HUES6 (cell line): ENCODE data around the gene RIPK1.
A peak's percentile ranks its signal among the peaks of the same experiment; 100 is the strongest.
"Not testable (repeated sequence)": the region's sequence is repeated elsewhere in the genome, so short reads cannot be mapped to it uniquely, and the experiment has no call there.

Experiments
- H3K27ac ChIP-seq: 2 replicates; pipeline ENCODE4 v1.7.0; 2013; ENCODE audit warnings: low read depth, mild to moderate bottlenecking, low read length, inconsistent platforms
- H3K27me3 ChIP-seq: 2 replicates; pipeline ENCODE4 v1.6.1; 2013; ENCODE audit warnings: low read length; ENCODE audit not compliant: control insufficient read depth, insufficient read depth
- H3K36me3 ChIP-seq: 2 replicates; pipeline ENCODE4 v1.6.1; 2013; ENCODE audit warnings: low read length; ENCODE audit not compliant: control insufficient read depth, insufficient read depth
- H3K4me1 ChIP-seq: 2 replicates; pipeline ENCODE4 v1.6.1; 2013; ENCODE audit warnings: low read length; ENCODE audit not compliant: control insufficient read depth, insufficient read depth
- H3K4me3 ChIP-seq: 2 replicates; pipeline ENCODE4 v1.5.1; 2013; ENCODE audit warnings: low read depth, low read length
- H3K9ac ChIP-seq: one replicate; pipeline ENCODE4 v1.6.1; 2013; ENCODE audit warnings: mild to moderate bottlenecking, low read length
- H3K9me3 ChIP-seq: 2 replicates; pipeline ENCODE4 v1.6.1; 2013; ENCODE audit warnings: low read depth, low read length; ENCODE audit not compliant: control insufficient read depth, insufficient read depth

Gene RIPK1

DNA sequence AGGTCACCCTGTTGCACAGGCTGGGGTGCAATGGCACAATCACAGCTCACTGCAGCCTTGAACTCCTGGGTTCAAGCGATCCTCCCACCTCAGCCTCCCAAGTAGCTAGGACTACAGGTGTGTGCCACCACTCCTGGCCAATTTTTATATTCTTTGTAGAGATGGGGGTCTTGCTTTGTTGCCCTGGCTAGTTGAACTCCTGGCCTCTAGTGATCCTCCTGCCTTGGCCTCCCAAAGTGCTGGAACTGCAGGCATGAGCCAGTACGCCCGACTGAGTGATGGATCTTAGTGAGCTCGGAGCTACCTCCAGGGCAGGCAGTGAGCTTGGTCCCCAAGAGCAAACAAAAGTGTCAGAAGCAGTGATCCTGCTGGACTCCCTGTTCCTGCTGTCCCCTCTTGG lies 20.3 kb upstream of the RIPK1 start:
- H3K4me3 ChIP-seq, H3K4me1 ChIP-seq, H3K27me3 ChIP-seq, H3K27ac ChIP-seq, H3K9ac ChIP-seq, H3K36me3 ChIP-seq, H3K9me3 ChIP-seq: not testable (repeated sequence)

GRCh38 chr6:3052481-3053230 lies 15.6 kb upstream of the RIPK1 start:
- H3K4me1 ChIP-seq: peaks cover 20% of the 10 kb centered on the region
- H3K9me3 ChIP-seq: no peaks in the 10 kb centered on the region
- peak overlapping the region; percentile 59 for H3K4me3 ChIP-seq
- no peak overlapping the region for H3K27ac ChIP-seq
- H3K36me3 ChIP-seq: no peaks in the 10 kb centered on the region
- no peak overlapping the region for H3K9ac ChIP-seq
- no peaks in the 10 kb centered on the region for H3K27me3 ChIP-seq

DNA sequence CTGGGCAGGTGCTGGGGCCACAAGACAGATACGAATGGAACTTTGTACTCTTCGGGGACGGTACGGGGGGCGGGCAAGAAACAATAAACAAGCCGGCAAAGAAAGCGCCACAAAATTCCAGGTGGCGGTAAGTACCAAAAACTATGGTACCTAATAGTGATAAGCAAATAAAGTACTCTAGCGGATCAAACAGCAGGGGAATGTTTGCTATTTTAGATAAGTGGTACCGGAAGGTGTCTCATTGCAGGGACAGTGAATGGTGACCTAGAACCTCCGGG lies 15.1 kb upstream of the RIPK1 start:
- Histone ChIP-seq H3K4me3 (peak overlapping the region; percentile 59), H3K27me3 (no peaks in the 10 kb centered on the region), H3K9me3 (no peaks in the 10 kb centered on the region), H3K9ac (peak overlapping the region; percentile 54), H3K36me3 (no peaks in the 10 kb centered on the region), H3K4me1 (peaks cover 20% of the 10 kb centered on the region), H3K27ac (no peak overlapping the region)

DNA sequence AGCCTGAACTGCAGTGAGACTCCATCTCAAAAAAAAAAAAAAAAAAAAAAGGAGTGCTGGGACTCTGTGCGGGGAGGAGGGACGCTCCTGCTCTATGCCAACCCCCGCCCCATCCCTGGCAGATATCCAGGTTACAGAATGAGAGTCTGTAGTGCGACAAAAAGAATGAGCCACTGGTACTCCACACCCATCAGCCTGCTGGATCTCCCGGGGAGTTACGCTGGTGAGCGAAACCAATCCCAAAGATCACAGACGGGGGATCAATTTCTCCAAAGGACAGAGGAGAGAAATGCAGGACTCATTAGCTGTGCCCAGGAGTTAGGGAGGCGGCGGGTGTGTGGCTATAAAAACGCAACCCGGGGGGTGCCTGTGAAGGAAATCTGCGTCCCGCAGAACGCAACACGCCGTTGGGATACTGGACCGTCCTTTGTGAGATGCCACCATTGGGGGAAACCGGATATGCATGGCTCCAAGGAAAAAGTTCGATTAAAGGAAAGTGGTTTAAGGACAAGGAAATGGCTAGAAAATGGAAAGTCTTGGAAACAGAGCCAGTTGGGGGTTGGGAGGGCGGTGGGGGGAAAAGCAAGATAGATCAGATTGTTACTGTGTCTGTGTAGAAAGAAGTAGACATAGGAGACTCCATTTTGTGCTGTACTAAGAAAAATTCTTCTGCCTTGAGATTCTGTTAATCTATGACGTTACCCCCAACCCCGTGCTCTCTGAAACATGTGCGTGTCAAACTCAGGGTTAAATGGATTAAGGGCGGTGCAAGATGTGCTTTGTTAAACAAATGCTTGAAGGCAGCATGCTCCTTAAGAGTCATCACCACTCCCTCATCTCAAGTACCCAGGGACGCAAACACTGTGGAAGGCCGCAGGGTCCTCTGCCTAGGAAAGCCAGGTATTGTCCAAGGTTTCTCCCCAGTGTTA lies 13.8 kb upstream of the RIPK1 start:
- peak overlapping the region; percentile 3; the same call in 1 of the 2 replicates for H3K27ac ChIP-seq
- H3K36me3 ChIP-seq, H3K9me3 ChIP-seq, H3K27me3 ChIP-seq: not testable (repeated sequence)
- H3K4me3 ChIP-seq: peak overlapping the region; percentile 59
- H3K9ac ChIP-seq: peak overlapping the region; percentile 64
- H3K4me1 ChIP-seq: peaks cover 20% of the 10 kb centered on the region

- H3K4me1 ChIP-seq: peaks cover 20% of the 10 kb centered on the region
- not testable (repeated sequence) for H3K27ac ChIP-seq, H3K36me3 ChIP-seq, H3K9me3 ChIP-seq, H3K9ac ChIP-seq, H3K27me3 ChIP-seq
- H3K4me3 ChIP-seq: peak overlapping the region; percentile 59
These were observed 13.2 kb upstream of the RIPK1 start for GRCh38 chr6:3055158-3055499.

DNA sequence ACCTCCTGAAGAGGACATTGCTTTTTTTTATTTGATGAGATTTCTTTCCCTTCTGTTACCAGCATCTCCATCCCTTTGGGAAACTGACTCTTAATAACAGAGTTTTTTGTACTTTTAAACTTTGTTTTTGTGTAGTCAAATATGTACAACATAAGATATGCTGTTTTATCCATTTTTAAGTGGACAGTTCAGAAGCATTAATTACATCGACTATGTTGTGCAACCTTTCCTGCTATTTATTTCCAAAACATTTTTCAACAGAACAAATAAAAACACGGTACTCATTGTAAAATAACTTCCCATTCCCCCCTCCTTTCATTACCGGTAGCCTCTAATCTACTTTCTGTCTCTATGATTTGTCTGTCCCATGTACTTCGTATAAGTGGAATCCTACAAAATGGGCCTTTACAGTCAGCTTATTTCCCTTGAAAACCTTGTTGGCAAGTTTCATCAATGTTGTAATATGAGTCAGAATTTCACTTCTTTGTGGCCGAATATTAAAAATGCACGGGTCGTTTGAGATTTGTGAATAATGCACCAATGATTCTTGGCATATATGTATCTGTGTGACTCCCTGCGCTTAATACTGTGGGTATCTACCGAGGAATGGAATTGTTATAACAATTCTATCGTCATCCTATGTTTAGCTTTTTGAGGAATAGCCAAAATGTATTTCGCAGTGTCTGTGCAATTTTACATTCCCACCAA lies 11.1 kb upstream of the RIPK1 start:
- peaks cover 20% of the 10 kb centered on the region for H3K4me1 ChIP-seq
- no peaks in the 10 kb centered on the region for H3K27me3 ChIP-seq
- no peak overlapping the region for H3K9ac ChIP-seq
- H3K9me3 ChIP-seq: no peaks in the 10 kb centered on the region
- H3K4me3 ChIP-seq: no peak overlapping the region
- no peaks in the 10 kb centered on the region for H3K36me3 ChIP-seq
- no peak overlapping the region for H3K27ac ChIP-seq

DNA sequence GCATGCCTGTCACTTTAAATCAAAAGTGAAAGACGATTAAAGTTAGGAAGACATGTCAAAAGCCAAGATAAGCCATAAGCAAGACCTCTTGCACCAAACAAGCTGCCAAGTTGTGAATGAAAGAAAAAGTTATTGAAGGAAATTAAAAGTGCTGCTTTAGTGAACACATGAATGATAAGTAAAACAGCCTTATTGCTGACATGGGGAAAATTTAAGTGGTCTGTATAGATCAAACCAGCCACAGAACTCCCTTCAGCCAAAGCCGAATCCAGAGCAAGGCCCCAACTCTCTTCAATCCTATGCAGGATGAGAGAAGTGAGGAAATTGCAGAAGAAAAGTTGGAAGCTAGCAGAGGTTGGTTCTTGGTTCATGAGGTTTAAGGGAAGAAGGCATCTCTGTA lies 9.3 kb upstream of the RIPK1 start:
- no peak overlapping the region for H3K4me3 ChIP-seq
- H3K9me3 ChIP-seq: no peaks in the 10 kb centered on the region
- H3K36me3 ChIP-seq: no peaks in the 10 kb centered on the region
- no peak overlapping the region for H3K9ac ChIP-seq
- no peaks in the 10 kb centered on the region for H3K27me3 ChIP-seq
- peaks cover 12% of the 10 kb centered on the region for H3K4me1 ChIP-seq
- no peak overlapping the region for H3K27ac ChIP-seq

DNA sequence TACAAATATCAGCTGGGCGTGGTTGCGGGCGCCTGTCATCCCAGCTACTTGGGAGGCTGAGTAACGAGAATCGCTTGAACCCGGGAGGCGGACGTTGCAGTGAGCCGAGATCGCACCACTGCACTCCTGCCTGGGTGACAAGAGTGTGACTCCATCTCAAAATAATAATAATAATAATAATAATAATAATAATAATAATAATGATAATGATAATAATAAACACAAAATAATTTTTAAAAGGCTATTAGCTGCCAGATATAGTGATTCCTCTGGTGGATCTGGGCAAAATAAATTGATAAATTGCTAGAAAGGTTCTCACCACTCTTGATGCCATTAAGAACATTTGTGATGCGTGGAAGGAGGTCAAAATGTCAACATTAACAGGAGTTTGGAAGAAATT lies 8.2 kb upstream of the RIPK1 start:
- not testable (repeated sequence) for H3K4me1 ChIP-seq, H3K27ac ChIP-seq

GRCh38 chr6:3061501-3061941 lies 6.8 kb upstream of the RIPK1 start:
- Histone ChIP-seq H3K36me3 (no peaks in the 10 kb centered on the region), H3K27ac (no peak overlapping the region), H3K9ac (no peak overlapping the region), H3K9me3 (peaks cover 7% of the 10 kb centered on the region; the same call in 1 of the 2 replicates), H3K27me3 (no peaks in the 10 kb centered on the region), H3K4me3 (no peak overlapping the region), H3K4me1 (no peaks in the 10 kb centered on the region; the same call in 1 of the 2 replicates)

More for the DNA sequence above, 8.2 kb upstream of the RIPK1 start:
- not testable (repeated sequence) for H3K9ac ChIP-seq, H3K27me3 ChIP-seq, H3K4me3 ChIP-seq, H3K36me3 ChIP-seq, H3K9me3 ChIP-seq

GRCh38 chr6:3063340-3063732 lies 5.0 kb upstream of the RIPK1 start:
- peak overlapping the region; percentile 87 for H3K4me3 ChIP-seq
- peaks cover 17% of the 10 kb centered on the region; the same call in 1 of the 2 replicates for H3K9me3 ChIP-seq
- not testable (repeated sequence) for H3K4me1 ChIP-seq, H3K9ac ChIP-seq, H3K27me3 ChIP-seq, H3K36me3 ChIP-seq, H3K27ac ChIP-seq
